CD14-positive monocyte (primary cell): Measurements from ENCODE around the gene FAM170B. TPM values are rescaled to one million over a fixed set of nuclear protein-coding genes. Genes with fewer than 3 reads are reported as not detected.

Experiments used
- DNase-seq, 3 donors: peaks; one replicate each; pipeline ENCODE4 v3.0.0-alpha.2; 2011 to 2022
- H2AFZ ChIP-seq: 2 replicates; pipeline ENCODE4 v1.6.0; 2012; ENCODE audit warnings: mild to moderate bottlenecking, low read depth, low read length, inconsistent platforms; ENCODE audit not compliant: insufficient read depth, poor library complexity, severe bottlenecking
- H3K27ac ChIP-seq, 2 donors: 1 replicate in 1 of 2; 2 replicates in 1 of 2; pipeline ENCODE4 v1.5.1; 2012 to 2013; ENCODE audit warnings: low read length in 2 of 2, control low read depth in 1 of 2, inconsistent platforms in 1 of 2, low read depth in 1 of 2, mild to moderate bottlenecking in 1 of 2
- H3K27me3 ChIP-seq, 2 donors: one replicate each; pipeline versions ENCODE4 v1.6.0 to v1.6.1; 2011 to 2013; ENCODE audit warnings: low read length in 2 of 2; ENCODE audit not compliant: control insufficient read depth in 2 of 2, insufficient read depth in 2 of 2
- H3K36me3 ChIP-seq, 2 donors: replicated peaks in 1 of 2; 1 replicate in 1 of 2; 2 replicates in 1 of 2; pipeline versions ENCODE4 v1.5.1 to v1.6.1; 2012 to 2013; ENCODE audit warnings: low read length in 2 of 2, control low read depth in 1 of 2, inconsistent platforms in 1 of 2, mild to moderate bottlenecking in 1 of 2; ENCODE audit not compliant: insufficient read depth in 2 of 2, control insufficient read depth in 1 of 2
- H3K4me1 ChIP-seq, 2 donors: 1 replicate in 1 of 2; 2 replicates in 1 of 2; pipeline versions ENCODE4 v1.5.1 to v1.6.1; 2012 to 2013; ENCODE audit warnings: low read length in 2 of 2, control low read depth in 1 of 2, inconsistent platforms in 1 of 2, mild to moderate bottlenecking in 1 of 2, moderate library complexity in 1 of 2; ENCODE audit not compliant: insufficient read depth in 2 of 2, control insufficient read depth in 1 of 2
- H3K4me2 ChIP-seq: replicated peaks from 2 replicates; pipeline ENCODE3; 2012; ENCODE audit warnings: low read length, moderate library complexity, mild to moderate bottlenecking; ENCODE audit not compliant: poor library complexity, severe bottlenecking; ENCODE audit errors: extremely low read depth
- H3K4me3 ChIP-seq, 3 experiments: fragments of 200-600 bp in 1 of 3; sonication (generic) in 1 of 3; replicated peaks in 1 of 3; 1 replicate in 2 of 3; 2 replicates in 1 of 3; pipeline ENCODE4 v1.5.1; 2011 to 2013; ENCODE audit warnings: low read length in 3 of 3, mild to moderate bottlenecking in 3 of 3, control low read depth in 2 of 3, low read depth in 2 of 3, inconsistent platforms in 1 of 3, moderate library complexity in 1 of 3
- H3K79me2 ChIP-seq: 2 replicates; pipeline ENCODE4 v1.6.0; 2012; ENCODE audit warnings: mild to moderate bottlenecking, control low read depth, inconsistent platforms, low read length, moderate library complexity; ENCODE audit not compliant: insufficient read depth
- H3K9ac ChIP-seq: 2 replicates; pipeline ENCODE4 v1.6.0; 2017; ENCODE audit warnings: low read length, mild to moderate bottlenecking; ENCODE audit not compliant: insufficient read depth, poor library complexity, severe bottlenecking
- H3K9me3 ChIP-seq, 2 donors: replicated peaks in 1 of 2; 1 replicate in 1 of 2; 2 replicates in 1 of 2; pipeline versions ENCODE4 v1.5.1 to v1.6.1; 2012 to 2013; ENCODE audit warnings: low read length in 2 of 2, control low read depth in 1 of 2; ENCODE audit not compliant: control insufficient read depth in 1 of 2, insufficient read depth in 1 of 2
- H4K20me1 ChIP-seq: 2 replicates; pipeline ENCODE4 v1.6.0; 2012; ENCODE audit warnings: mild to moderate bottlenecking, low read length, control low read depth, moderate library complexity; ENCODE audit not compliant: insufficient read depth
- H3K27ac Mint-ChIP-seq, 7 donors: one replicate each; pipeline ENCODE4 v1.8.0; 2020; ENCODE audit warnings: mild to moderate bottlenecking in 7 of 7, mixed read lengths in 7 of 7, moderate library complexity in 6 of 7, inconsistent platforms in 2 of 7
- H3K27me3 Mint-ChIP-seq, 3 donors: one replicate each; pipeline ENCODE4 v1.8.0; 2021 to 2022; ENCODE audit warnings: low read depth in 3 of 3, mild to moderate bottlenecking in 3 of 3, mixed read lengths in 3 of 3, moderate library complexity in 3 of 3, inconsistent platforms in 1 of 3
- H3K36me3 Mint-ChIP-seq, 2 donors: one replicate each; pipeline ENCODE4 v1.8.0; 2020; ENCODE audit warnings: mixed read lengths in 2 of 2, inconsistent platforms in 1 of 2, mild to moderate bottlenecking in 1 of 2
- H3K4me1 Mint-ChIP-seq: one replicate; pipeline ENCODE4 v1.8.0; 2020; ENCODE audit warnings: mild to moderate bottlenecking, mixed read lengths
- H3K4me3 Mint-ChIP-seq, 2 donors: one replicate each; pipeline ENCODE4 v1.8.0; 2020; ENCODE audit warnings: mild to moderate bottlenecking in 2 of 2, mixed read lengths in 2 of 2, moderate library complexity in 1 of 2
- H3K9me3 Mint-ChIP-seq, 7 donors: one replicate each; pipeline ENCODE4 v1.8.0; 2020 to 2022; ENCODE audit warnings: mixed read lengths in 7 of 7, mild to moderate bottlenecking in 6 of 7, moderate library complexity in 6 of 7, inconsistent platforms in 2 of 7
- WGBS: methylation state at CpG from one replicate; pipeline ENCODE4 v1.1.5; 2013; ENCODE audit warnings: missing lambda C conversion rate; ENCODE audit not compliant: insufficient coverage; 5-methylcytosine and 5-hydroxymethylcytosine counted together
- intact Hi-C, 2 donors: fragments of 100-400 bp; cut with micrococcal nuclease; formaldehyde crosslinking; loops; one replicate each; pipeline versions ENCODE4 v1.15.0 to v1.15.1; 2023
- polyA plus RNA-seq, 3 donors: library from polyadenylated mRNA; depleted of rRNA in 1 of 3; unstranded in 2 of 3; stranded (reverse) in 1 of 3; fragments of 300-500 nt in 2 of 3; fragments of >200 nt in 1 of 3; fragmentation: Illumina TruSeq in 2 of 3; gene quantifications; 1 replicate in 2 of 3; 2 replicates in 1 of 3; pipeline ENCODE4 v1.2.3, GENCODE V29; 2012 to 2021
- TF ChIP-seq, protein P1 (sequence below): fragments of 200-600 bp; IDR thresholded peaks from one replicate; pipeline ENCODE4 v1.8.0; 2022; ENCODE audit warnings: antibody characterized with exemption, mild to moderate bottlenecking

The FAM170B gene
- polyA plus RNA-seq, 3 donors, result not detected

DNA sequence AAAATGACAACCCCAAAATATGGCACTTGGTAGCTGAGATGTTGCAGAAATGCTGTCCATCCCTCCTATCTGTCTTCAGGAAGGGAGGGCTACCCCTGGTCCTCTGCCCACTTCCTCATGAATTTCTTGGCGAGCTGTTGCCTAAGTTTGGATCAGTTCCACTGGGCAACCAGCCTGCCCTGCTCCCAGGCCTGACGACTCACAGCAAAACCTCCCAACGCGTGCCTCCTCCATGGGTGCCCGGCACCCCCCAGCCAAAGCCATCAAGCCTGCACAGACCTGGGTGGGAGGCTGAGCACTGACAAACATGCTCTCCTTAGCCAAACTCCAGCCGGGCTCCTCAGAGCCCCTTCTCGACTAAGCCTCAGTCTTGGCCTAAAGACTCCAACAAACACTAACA is 27.4 kb downstream of the FAM170B start:
- peaks cover 7 to 12% (median 9%) of the 10 kb centered on the region in 3 donors for H3K27me3 Mint-ChIP-seq
- H3K36me3 Mint-ChIP-seq, result no peaks in the 10 kb centered on the region
- no peak for DNase-seq
- intact Hi-C loops, result loop anchor here in 1 of 2 donors (10.0 kb wide), 1 partner anchor 298 kb away; no protein-coding TSS in a partner anchor
- Histone ChIP-seq H3K27me3 (no peaks in the 10 kb centered on the region), H4K20me1 (no peaks in the 10 kb centered on the region), H3K36me3 (no peaks in the 10 kb centered on the region), H3K4me1 (no peaks in the 10 kb centered on the region), H3K27ac (no peak overlapping the region), H3K4me2 (no peak overlapping the region), H3K9ac (no peak overlapping the region), H3K4me3 (no peak overlapping the region), H3K9me3 (no peaks in the 10 kb centered on the region), H3K79me2 (no peaks in the 10 kb centered on the region), H2AFZ (no peak overlapping the region)
- WGBS, result 57% methylated on average over 7 of the region's 7 CpGs
- H3K27ac Mint-ChIP-seq, result no peak overlapping the region
- no peak overlapping the region for H3K4me3 Mint-ChIP-seq
- H3K9me3 Mint-ChIP-seq, result no peaks in the 10 kb centered on the region
- TF ChIP-seq, protein P1, sequence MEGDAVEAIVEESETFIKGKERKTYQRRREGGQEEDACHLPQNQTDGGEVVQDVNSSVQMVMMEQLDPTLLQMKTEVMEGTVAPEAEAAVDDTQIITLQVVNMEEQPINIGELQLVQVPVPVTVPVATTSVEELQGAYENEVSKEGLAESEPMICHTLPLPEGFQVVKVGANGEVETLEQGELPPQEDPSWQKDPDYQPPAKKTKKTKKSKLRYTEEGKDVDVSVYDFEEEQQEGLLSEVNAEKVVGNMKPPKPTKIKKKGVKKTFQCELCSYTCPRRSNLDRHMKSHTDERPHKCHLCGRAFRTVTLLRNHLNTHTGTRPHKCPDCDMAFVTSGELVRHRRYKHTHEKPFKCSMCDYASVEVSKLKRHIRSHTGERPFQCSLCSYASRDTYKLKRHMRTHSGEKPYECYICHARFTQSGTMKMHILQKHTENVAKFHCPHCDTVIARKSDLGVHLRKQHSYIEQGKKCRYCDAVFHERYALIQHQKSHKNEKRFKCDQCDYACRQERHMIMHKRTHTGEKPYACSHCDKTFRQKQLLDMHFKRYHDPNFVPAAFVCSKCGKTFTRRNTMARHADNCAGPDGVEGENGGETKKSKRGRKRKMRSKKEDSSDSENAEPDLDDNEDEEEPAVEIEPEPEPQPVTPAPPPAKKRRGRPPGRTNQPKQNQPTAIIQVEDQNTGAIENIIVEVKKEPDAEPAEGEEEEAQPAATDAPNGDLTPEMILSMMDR, result no peak
- H3K4me1 Mint-ChIP-seq, result peaks cover 8% of the 10 kb centered on the region

DNA sequence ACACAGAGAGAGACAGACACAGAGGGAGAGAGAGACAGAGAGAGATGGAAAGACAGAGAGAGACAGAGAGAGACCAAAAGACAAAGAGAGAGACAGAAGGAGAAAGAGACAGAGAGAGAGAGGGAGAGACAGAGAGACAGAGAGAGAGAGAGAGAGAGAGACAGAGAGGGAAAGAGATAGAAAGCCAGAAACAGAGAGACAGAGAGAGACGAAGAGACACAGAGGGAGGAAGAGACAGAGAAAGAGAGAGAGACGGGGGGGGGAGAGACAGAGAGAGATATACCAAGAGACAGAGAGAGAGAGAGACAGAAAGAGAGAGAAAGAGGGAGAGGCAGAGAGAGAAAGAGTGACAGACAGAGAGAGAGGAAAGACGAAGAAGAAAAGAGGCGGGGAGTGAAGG is 28.7 kb downstream of the FAM170B start:
- intact Hi-C loops, result loop anchor here in 1 of 2 donors (10.0 kb wide), 1 partner anchor 300 kb away; no protein-coding TSS in a partner anchor
- Histone ChIP-seq H3K9ac (no peak overlapping the region), H4K20me1 (no peaks in the 10 kb centered on the region), H3K4me2 (no peak overlapping the region), H3K4me3 (no peak overlapping the region), H3K27me3 (no peaks in the 10 kb centered on the region), H3K4me1 (no peaks in the 10 kb centered on the region), H3K79me2 (no peaks in the 10 kb centered on the region), H3K36me3 (no peaks in the 10 kb centered on the region), H3K27ac (no peak overlapping the region), H3K9me3 (no peaks in the 10 kb centered on the region), H2AFZ (no peak overlapping the region)
- Mint-ChIP-seq H3K36me3 (no peaks in the 10 kb centered on the region), H3K27me3 (peaks cover 4 to 11% (median 5%) of the 10 kb centered on the region in 3 donors), H3K4me3 (no peak overlapping the region), H3K27ac (no peak overlapping the region), H3K9me3 (no peaks in the 10 kb centered on the region), H3K4me1 (peaks cover 8% of the 10 kb centered on the region)
- DNase-seq, result no peak
- 61% methylated on average over 4 of the region's 4 CpGs for WGBS
- TF ChIP-seq, protein P1, result no peak
